Nephron progenitor cell (in vitro differentiated cells): ENCODE data around the gene SELENOI.
A peak's percentile ranks its signal among the peaks of the same experiment; 100 is the strongest.
"Not testable (repeated sequence)": the region's sequence is repeated elsewhere in the genome, so short reads cannot be mapped to it uniquely, and the experiment has no call there.

Source experiments
- DNase-seq: peaks from one replicate; pipeline ENCODE4 v3.0.0; 2021
- H3K27ac Mint-ChIP-seq: 2 replicates; pipeline ENCODE4 v1.8.0; 2021; ENCODE audit warnings: mild to moderate bottlenecking, moderate library complexity, mixed read lengths
- H3K27me3 Mint-ChIP-seq: 2 replicates; pipeline ENCODE4 v1.8.0; 2021; ENCODE audit warnings: mild to moderate bottlenecking, low read depth, mixed read lengths; ENCODE audit not compliant: poor library complexity
- H3K36me3 Mint-ChIP-seq: 2 replicates; pipeline ENCODE4 v1.8.0; 2021; ENCODE audit warnings: low read depth, mixed read lengths
- H3K4me1 Mint-ChIP-seq: 2 replicates; pipeline ENCODE4 v1.8.0; 2021; ENCODE audit warnings: mixed read lengths
- H3K4me3 Mint-ChIP-seq: 2 replicates; pipeline ENCODE4 v1.8.0; 2021; ENCODE audit warnings: mild to moderate bottlenecking, moderate library complexity, mixed read lengths
- H3K9me3 Mint-ChIP-seq: 2 replicates; pipeline ENCODE4 v1.8.0; 2021; ENCODE audit warnings: mild to moderate bottlenecking, moderate library complexity, mixed read lengths
- CTCF ChIP-seq: fragments of 200-600 bp; sonication (generic); IDR thresholded peaks from 2 replicates; pipeline ENCODE4 v1.5.0; 2021; ENCODE audit warnings: antibody characterized with exemption

SELENOI gene

GRCh38 chr2:26300234-26300925 lies 45.6 kb upstream of the SELENOI start:
- peaks cover 11% of the 10 kb centered on the region for H3K27me3 Mint-ChIP-seq
- peaks cover 19% of the 10 kb centered on the region for H3K4me1 Mint-ChIP-seq
- H3K36me3 Mint-ChIP-seq = no peaks in the 10 kb centered on the region
- no peak overlapping the region for H3K4me3 Mint-ChIP-seq
- no peaks in the 10 kb centered on the region for H3K9me3 Mint-ChIP-seq
- no peak for TF ChIP-seq CTCF
- no peak overlapping the region for H3K27ac Mint-ChIP-seq
- DNase-seq = no peak

- Mint-ChIP-seq H3K4me3 (no peak overlapping the region), H3K9me3 (no peaks in the 10 kb centered on the region), H3K27ac (no peak overlapping the region), H3K4me1 (peaks cover 32% of the 10 kb centered on the region), H3K27me3 (peaks cover 11% of the 10 kb centered on the region), H3K36me3 (no peaks in the 10 kb centered on the region)
- no peak for TF ChIP-seq CTCF
- no peak for DNase-seq
Measured at GRCh38 chr2:26302846-26303245, 43.1 kb upstream of the SELENOI start.

- H3K36me3 Mint-ChIP-seq, H3K9me3 Mint-ChIP-seq, DNase-seq, H3K4me3 Mint-ChIP-seq: not testable (repeated sequence)
- Mint-ChIP-seq H3K27ac (peak overlapping the region; percentile 57), H3K27me3 (peaks cover 17% of the 10 kb centered on the region), H3K4me1 (peaks cover 32% of the 10 kb centered on the region)
Measured at GRCh38 chr2:26305094-26305493, 40.8 kb upstream of the SELENOI start.

GRCh38 chr2:26305540-26305939 lies 40.4 kb upstream of the SELENOI start:
- H3K36me3 Mint-ChIP-seq = no peaks in the 10 kb centered on the region
- H3K4me3 Mint-ChIP-seq = peak overlapping the region; percentile 54
- H3K9me3 Mint-ChIP-seq = no peaks in the 10 kb centered on the region
- peaks cover 17% of the 10 kb centered on the region for H3K27me3 Mint-ChIP-seq
- DNase-seq = no peak
- peak overlapping the region; percentile 97 for H3K27ac Mint-ChIP-seq
- peaks cover 32% of the 10 kb centered on the region for H3K4me1 Mint-ChIP-seq
- no peak for TF ChIP-seq CTCF

- Mint-ChIP-seq H3K27ac (no peak overlapping the region), H3K27me3 (peaks cover 14% of the 10 kb centered on the region), H3K4me3 (no peak overlapping the region), H3K9me3 (no peaks in the 10 kb centered on the region), H3K4me1 (peaks cover 26% of the 10 kb centered on the region), H3K36me3 (no peaks in the 10 kb centered on the region)
- DNase-seq = no peak
- TF ChIP-seq CTCF = no peak
Measured at GRCh38 chr2:26309921-26310320, 36.0 kb upstream of the SELENOI start.

GRCh38 chr2:26312471-26312870 lies 33.5 kb upstream of the SELENOI start:
- H3K36me3 Mint-ChIP-seq = no peaks in the 10 kb centered on the region
- H3K27ac Mint-ChIP-seq = no peak overlapping the region
- H3K4me1 Mint-ChIP-seq = peaks cover 13% of the 10 kb centered on the region
- H3K9me3 Mint-ChIP-seq = no peaks in the 10 kb centered on the region
- H3K27me3 Mint-ChIP-seq = peaks cover 22% of the 10 kb centered on the region
- no peak for TF ChIP-seq CTCF
- no peak for DNase-seq
- H3K4me3 Mint-ChIP-seq = no peak overlapping the region
